ENCODE data around the gene CAMK2B.
"Not testable (repeated sequence)": the region's sequence is repeated elsewhere in the genome, so short reads cannot be mapped to it uniquely, and the experiment has no call there.

The CAMK2B gene

GRCh38 chr7:44215531-44215930, 109.9 kb downstream of the CAMK2B start:
- DNase-seq (ENCODE audit: low spot score): no peak

- no peak for DNase-seq (ENCODE audit: low spot score)
Measured at GRCh38 chr7:44213877-44214388, 111.5 kb downstream of the CAMK2B start.

DNA sequence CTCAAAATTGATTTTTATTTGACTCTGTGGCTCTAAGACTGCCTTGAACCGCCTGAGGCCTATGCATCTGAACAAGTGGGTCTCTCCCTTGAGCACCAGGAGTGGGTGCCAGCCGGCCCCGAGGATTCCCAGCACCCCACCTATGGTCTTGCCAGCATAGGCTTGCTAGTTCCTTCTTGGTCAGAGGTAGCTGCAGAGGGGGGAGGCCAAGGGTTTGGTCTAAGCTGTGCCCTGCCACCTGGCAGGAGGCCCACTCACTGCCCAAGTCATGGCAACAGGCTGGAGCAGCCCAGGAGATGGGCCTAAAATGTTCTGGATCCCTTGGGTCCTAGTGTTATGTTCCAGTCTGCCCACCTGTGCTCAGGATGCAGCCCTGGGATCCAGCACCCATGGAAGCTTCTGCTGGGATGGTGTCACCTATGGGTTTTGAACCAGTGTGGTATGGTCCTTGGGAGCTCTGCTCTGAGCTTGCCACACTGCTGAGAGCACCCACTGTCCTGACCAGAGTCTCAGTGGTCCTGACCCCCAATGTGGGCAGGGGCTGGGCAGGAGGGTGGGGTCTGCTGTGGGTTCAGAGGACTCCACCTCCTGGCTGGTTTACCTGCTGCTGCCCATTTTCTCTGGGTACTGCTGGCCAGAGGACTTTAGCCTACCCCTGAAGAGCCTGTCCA, 112.1 kb downstream of the CAMK2B start:
- no peak for DNase-seq (ENCODE audit: low spot score)

- DNase-seq (ENCODE audit: low spot score): no peak
Measured at GRCh38 chr7:44212581-44213184, 112.7 kb downstream of the CAMK2B start.

GRCh38 chr7:44212018-44212417, 113.4 kb downstream of the CAMK2B start:
- no peak for DNase-seq (ENCODE audit: low spot score)

- no peak for DNase-seq (ENCODE audit: low spot score)
Measured at GRCh38 chr7:44211126-44211675, 114.2 kb downstream of the CAMK2B start.

DNA sequence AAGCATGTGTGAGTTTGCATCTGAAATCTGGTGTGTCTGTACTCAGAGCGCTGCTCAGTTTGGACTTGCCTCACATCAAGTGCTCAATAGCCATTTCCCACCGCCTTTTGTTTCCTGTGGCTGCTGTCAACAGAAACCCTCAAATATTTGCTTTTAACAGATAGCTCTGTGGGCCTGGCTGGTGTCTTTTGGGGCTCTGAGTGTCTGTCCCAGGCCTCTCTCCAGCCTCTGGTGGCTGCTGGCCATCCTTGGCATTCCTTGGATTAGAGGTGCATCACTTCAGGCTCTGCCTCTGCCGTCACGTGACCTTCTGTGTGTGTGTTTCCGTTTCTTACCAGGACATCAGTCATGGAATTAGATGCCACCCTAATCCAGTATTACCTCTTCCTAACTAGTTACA, 115.3 kb downstream of the CAMK2B start:
- DNase-seq (ENCODE audit: low spot score): no peak

DNA sequence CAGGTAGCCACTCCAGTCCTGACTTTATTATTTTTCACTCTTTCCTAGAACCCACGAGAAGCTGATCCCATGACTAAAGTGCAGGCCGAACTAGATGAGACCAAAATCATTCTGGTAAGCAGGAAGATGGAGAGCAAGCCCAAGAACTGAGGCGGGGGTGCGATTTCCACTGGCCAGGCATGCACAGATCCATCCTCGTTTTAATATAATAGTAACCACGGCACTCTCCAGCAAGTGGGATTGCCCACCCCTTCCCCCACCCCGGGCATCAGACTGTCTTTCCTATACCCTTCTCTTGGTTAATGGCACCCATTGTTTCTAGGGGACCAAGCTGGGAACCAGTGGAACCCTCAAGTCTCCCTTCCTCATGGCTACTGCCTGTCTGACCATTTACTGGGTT, 117.3 kb downstream of the CAMK2B start:
- no peak for DNase-seq (ENCODE audit: low spot score)

- no peak for DNase-seq (ENCODE audit: low spot score)
Measured at GRCh38 chr7:44206008-44206407, 119.4 kb downstream of the CAMK2B start.

DNA sequence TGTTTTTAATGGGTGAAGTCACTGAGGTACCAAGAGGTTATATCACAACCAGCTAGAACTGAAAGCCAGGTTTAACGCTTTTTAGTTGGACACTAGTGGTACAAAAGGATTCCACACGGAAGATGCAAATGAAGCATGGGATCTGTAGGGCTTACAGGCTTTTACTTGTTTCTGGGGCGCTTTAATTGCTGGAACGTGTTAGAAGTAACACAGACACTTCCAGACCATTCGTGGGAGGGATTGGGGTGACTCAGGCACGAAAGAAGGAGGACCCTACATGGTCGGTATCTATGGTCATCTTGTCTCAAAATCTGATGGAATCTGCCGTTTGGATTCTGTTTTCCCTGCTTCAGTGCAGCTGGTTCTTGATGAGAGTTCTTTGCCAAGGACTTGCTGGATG, 123.6 kb downstream of the CAMK2B start:
- DNase-seq (ENCODE audit: low spot score): peak; percentile 61

GRCh38 chr7:44200699-44201461, 124.5 kb downstream of the CAMK2B start, which contains the start of gene YKT6:
TSS of gene YKT6 (plus strand) at chr7:44200978. CDS start at chr7:44201136, 158 bp downstream.
- DNase-seq (ENCODE audit: low spot score): peak; percentile 96

- DNase-seq (ENCODE audit: low spot score): not testable (repeated sequence)
Measured at GRCh38 chr7:44200163-44200562, 125.2 kb downstream of the CAMK2B start.

DNA sequence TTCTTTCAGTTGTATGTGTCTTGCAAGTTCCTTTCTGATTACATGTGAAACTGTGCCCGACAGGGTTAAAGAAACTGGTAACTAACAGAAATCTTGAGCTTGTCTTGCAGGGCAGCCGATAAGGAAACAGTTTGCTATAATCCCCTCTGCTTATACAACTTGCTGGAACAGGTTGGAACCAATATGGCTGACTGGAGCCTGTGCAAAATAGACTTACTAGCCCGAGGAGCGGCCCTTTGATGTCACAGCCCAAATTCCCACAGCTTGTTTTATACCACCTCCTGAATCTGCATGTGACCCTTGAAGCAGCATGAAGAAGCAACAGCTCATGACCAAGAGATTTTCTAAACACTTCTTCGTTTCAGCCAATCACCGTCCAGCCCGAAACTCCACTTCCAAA, 127.9 kb downstream of the CAMK2B start:
- no peak for DNase-seq (ENCODE audit: low spot score)

- peak; percentile 27 for DNase-seq (ENCODE audit: low spot score)
Measured at GRCh38 chr7:44196450-44196872, 128.9 kb downstream of the CAMK2B start.

DNA sequence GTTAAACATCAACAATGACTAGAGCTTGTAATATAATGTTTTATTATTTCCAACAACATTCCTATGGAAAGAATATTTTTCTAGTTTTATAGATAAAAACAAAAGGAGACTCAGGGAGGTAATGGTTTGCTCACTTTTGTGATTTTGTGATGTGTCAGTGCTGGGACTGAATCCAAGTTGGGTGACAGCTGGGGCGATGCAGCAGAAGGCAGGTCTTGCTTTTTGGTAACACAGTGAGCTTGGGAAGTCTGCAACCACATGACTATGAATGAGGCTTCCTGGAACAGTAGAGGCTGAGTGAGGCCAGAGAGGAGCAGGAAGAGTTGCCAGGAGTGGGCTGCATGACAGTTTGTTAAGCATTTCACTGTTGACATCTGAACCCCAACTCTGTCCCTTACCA, 129.5 kb downstream of the CAMK2B start:
- DNase-seq (ENCODE audit: low spot score): peak; percentile 38

- DNase-seq (ENCODE audit: low spot score): no peak
Measured at GRCh38 chr7:44194562-44195145, 130.7 kb downstream of the CAMK2B start.

DNA sequence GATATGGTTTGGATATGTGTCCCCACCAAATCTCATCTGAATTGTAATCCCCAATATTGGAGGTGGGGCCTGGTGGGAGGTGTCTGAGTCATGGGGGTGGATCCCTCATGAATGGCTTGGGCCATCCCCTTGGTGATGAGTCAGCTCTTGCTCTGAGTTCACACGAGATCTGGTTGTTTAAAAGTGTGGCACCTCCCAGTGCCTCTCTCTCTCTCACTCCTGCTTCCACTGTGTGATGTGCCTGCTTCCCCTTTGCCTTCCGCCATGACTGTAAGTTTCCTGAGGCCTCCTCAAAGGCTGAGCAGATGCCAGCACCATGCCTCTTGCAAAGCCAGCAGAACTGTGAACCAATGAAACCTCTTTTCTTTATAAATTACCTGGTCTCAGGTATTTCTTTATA, 131.3 kb downstream of the CAMK2B start:
- DNase-seq (ENCODE audit: low spot score): peak; percentile 37

DNA sequence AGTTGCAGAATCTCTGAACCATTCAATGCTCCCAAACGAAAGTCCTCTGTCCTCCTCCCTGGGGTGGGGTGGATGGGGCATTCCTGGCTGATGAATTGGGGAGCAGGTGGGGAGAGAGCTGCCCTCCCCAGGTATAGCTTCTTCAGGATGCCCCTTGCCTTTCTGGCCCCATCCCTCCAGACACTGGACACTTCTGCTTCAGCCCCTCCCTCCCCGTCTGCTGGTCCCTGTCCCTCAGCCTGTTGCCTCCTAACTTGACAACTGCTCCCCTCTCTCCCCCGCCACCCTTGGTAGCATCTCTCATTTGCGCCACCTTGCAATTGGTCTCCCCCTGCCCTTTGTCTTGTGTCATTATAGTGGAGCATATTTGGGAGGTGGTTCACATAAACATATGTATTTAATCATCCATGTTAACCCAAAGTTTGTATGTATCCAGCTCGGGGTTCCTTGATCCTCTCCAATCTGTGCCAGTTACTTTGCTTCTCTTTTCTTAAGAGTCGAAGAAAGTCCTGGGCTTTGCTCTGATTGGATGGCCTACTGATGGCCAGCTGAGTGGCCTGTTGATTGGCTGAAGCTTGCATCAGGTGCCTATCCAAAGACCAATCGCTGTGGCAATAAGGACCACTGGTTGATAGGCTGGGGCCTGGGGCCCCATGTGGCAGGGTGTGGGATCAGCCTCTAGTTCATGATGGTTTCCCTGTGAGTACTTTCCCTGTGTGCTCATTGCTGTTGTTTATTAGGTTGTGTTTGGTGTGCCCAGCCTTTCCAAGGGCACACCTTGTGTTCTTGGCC, 132.2 kb downstream of the CAMK2B start:
- no peak for DNase-seq (ENCODE audit: low spot score)

GRCh38 chr7:44191171-44191570, 134.2 kb downstream of the CAMK2B start:
- no peak for DNase-seq (ENCODE audit: low spot score)

GRCh38 chr7:44189993-44190872, 135.2 kb downstream of the CAMK2B start:
- no peak for DNase-seq (ENCODE audit: low spot score)

All from RKO (cell line).